Measurements from ENCODE around the gene ATP6V0D1.
A peak's percentile ranks its signal among the peaks of the same experiment; 100 is the strongest.
"Not testable (repeated sequence)": the region's sequence is repeated elsewhere in the genome, so short reads cannot be mapped to it uniquely, and the experiment has no call there.

ATP6V0D1 gene

GRCh38 chr16:67504031-67505021, 23.4 kb upstream of the ATP6V0D1 start:
- no peak for DNase-seq (ENCODE audit: low read depth in 2 of 2)

- no peak for DNase-seq (ENCODE audit: low read depth in 2 of 2)
These were observed 18.1 kb upstream of the ATP6V0D1 start for GRCh38 chr16:67499106-67499505.

GRCh38 chr16:67490335-67491096, 9.6 kb upstream of the ATP6V0D1 start:
- no peak for DNase-seq (ENCODE audit: low read depth in 2 of 2)

GRCh38 chr16:67489401-67490083, 8.6 kb upstream of the ATP6V0D1 start:
- DNase-seq (ENCODE audit: low read depth in 2 of 2): no peak

GRCh38 chr16:67487561-67487960, 6.6 kb upstream of the ATP6V0D1 start:
- DNase-seq (ENCODE audit: low read depth in 2 of 2): not testable (repeated sequence)

GRCh38 chr16:67486805-67487204, 5.8 kb upstream of the ATP6V0D1 start:
- DNase-seq (ENCODE audit: low read depth in 2 of 2): no peak

GRCh38 chr16:67483731-67484525, 3.0 kb upstream of the ATP6V0D1 start:
- no peak for DNase-seq (ENCODE audit: low read depth in 2 of 2)

- DNase-seq (ENCODE audit: low read depth in 2 of 2): no peak
These were observed 2.2 kb upstream of the ATP6V0D1 start, which contains the start of gene AGRP for GRCh38 chr16:67483150-67483549. TSS of gene AGRP (minus strand) at chr16:67483547. CDS start at chr16:67483398, 149 bp downstream.

- DNase-seq (ENCODE audit: low read depth in 2 of 2): no peak
These were observed 1.4 kb upstream of the ATP6V0D1 start for GRCh38 chr16:67482233-67482924.

- peak in 1 of 2 donors; percentile 46 for DNase-seq (ENCODE audit: low read depth in 2 of 2)
These were observed 740 bp upstream of the ATP6V0D1 start for GRCh38 chr16:67481561-67482232.

GRCh38 chr16:67477960-67478554, 2.9 kb downstream of the ATP6V0D1 start:
- no peak for DNase-seq (ENCODE audit: low read depth in 2 of 2)

- no peak for DNase-seq (ENCODE audit: low read depth in 2 of 2)
These were observed 6.2 kb downstream of the ATP6V0D1 start for GRCh38 chr16:67474551-67475455.

- no peak for DNase-seq (ENCODE audit: low read depth in 2 of 2)
These were observed 9.1 kb downstream of the ATP6V0D1 start for GRCh38 chr16:67471758-67472384.

GRCh38 chr16:67470359-67470758, 10.6 kb downstream of the ATP6V0D1 start:
- DNase-seq (ENCODE audit: low read depth in 2 of 2): no peak

- DNase-seq (ENCODE audit: low read depth in 2 of 2): no peak
These were observed 12.2 kb downstream of the ATP6V0D1 start for GRCh38 chr16:67468731-67469130.

GRCh38 chr16:67466581-67466980, 14.4 kb downstream of the ATP6V0D1 start:
- no peak for DNase-seq (ENCODE audit: low read depth in 2 of 2)

- no peak for DNase-seq (ENCODE audit: low read depth in 2 of 2)
These were observed 16.4 kb downstream of the ATP6V0D1 start for GRCh38 chr16:67464565-67464964.

- no peak for DNase-seq (ENCODE audit: low read depth in 2 of 2)
These were observed 17.3 kb downstream of the ATP6V0D1 start for GRCh38 chr16:67463691-67464090.

All from stimulated activated CD4-positive, alpha-beta T cell treated with anti-CD3 and anti-CD28 coated beads, Interleukin-15, amount 100 ng/mL, for 48 hours (primary cell).